Activated T-helper 2 cell treated with anti-CD3 and anti-CD28 coated beads, Interferon-gamma antibody, Interleukin-2, Interleukin-4, amounts not matched to agents 10 μg/mL and 5 μg/mL and 100 μg/mL, durations not matched to agents 14 hours and 24 hours and 36 hours (primary cell): Measurements from ENCODE around the gene DNAAF1. TPM values are rescaled to one million over a fixed set of nuclear protein-coding genes. Genes with fewer than 3 reads are reported as not detected.

Source experiments
- DNase-seq: peaks from one replicate; pipeline ENCODE4 v3.0.0; 2021; ENCODE audit warnings: low spot score
- H3K27ac Mint-ChIP-seq: one replicate; pipeline ENCODE4 v1.8.0; 2021; ENCODE audit warnings: mixed read lengths
- H3K27me3 Mint-ChIP-seq: one replicate; pipeline ENCODE4 v1.8.0; 2021; ENCODE audit warnings: low read depth, mixed read lengths
- H3K36me3 Mint-ChIP-seq: one replicate; pipeline ENCODE4 v1.8.0; 2021; ENCODE audit warnings: low read depth, mixed read lengths
- H3K4me1 Mint-ChIP-seq: one replicate; pipeline ENCODE4 v1.8.0; 2021; ENCODE audit warnings: low read depth, mixed read lengths
- H3K4me3 Mint-ChIP-seq: one replicate; pipeline ENCODE4 v1.8.0; 2021; ENCODE audit warnings: low read depth, mild to moderate bottlenecking, moderate library complexity, mixed read lengths
- H3K9me3 Mint-ChIP-seq: one replicate; pipeline ENCODE4 v1.8.0; 2021; ENCODE audit warnings: mixed read lengths
- intact Hi-C: fragments of 100-400 bp; cut with micrococcal nuclease; formaldehyde crosslinking; loops from one replicate; pipeline ENCODE4 v1.15.1; 2023
- total RNA-seq: library from RNA; stranded (reverse); gene quantifications from 2 replicates; pipeline ENCODE4 v1.2.3, GENCODE V29; 2022

The DNAAF1 gene
- total RNA-seq, 1 donor from 2014 or later, result 0.09 TPM

DNA sequence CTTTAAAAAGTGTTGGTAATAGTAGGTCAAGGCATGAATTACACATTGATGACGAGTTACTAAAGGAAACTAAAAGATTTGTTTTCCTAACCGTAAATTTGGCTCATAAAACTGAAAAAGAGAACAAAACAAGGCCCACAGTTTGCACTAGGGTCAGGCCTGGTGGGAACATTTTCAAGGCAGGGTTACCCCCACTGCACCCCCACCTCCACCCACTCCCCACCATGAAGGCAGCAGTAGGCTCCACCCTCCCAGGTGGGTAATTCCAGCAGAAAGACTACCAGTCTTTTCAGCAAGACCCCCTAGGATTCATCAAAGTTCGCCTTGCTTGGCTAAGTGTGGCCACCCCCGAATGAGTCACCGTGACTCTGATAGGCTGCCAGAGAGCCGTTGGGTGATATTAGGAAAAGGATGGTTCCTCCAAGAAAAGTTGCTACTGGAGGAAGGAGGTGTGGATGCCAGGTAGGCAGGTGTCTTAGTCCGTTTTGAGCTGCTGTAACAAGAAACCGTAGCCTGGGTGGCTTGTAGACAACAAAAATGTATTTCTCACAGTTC is 8.6 kb downstream of the DNAAF1 start:
- peaks cover 4% of the 10 kb centered on the region for H3K4me1 Mint-ChIP-seq
- intact Hi-C loops, result no loop called here
- H3K4me3 Mint-ChIP-seq, result no peak overlapping the region
- no peaks in the 10 kb centered on the region for H3K9me3 Mint-ChIP-seq
- no peak overlapping the region for H3K27ac Mint-ChIP-seq
- H3K36me3 Mint-ChIP-seq, result no peaks in the 10 kb centered on the region
- no peak for DNase-seq
- peaks cover 39% of the 10 kb centered on the region for H3K27me3 Mint-ChIP-seq

DNA sequence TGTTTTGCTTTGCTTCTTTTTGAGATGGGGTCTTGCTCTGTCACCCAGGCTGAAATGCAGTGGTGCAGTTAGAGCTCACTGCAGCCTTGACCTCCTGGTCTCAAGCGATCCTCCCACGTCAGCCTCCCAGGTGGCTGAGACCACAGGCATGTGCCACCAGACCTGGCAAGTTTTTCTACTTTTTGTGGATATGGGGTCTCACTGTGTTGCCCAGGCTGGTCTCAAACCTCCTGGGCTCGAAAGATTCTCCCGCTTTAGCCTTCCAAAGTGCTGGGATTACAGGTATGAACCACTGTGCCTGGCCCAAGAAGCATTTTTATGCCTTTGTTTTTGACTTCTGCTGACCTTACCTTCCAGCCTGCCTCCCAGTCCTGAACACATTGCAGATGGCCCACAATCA is 10.1 kb downstream of the DNAAF1 start:
- H3K4me3 Mint-ChIP-seq, result no peak overlapping the region
- no peaks in the 10 kb centered on the region for H3K36me3 Mint-ChIP-seq
- H3K27ac Mint-ChIP-seq, result no peak overlapping the region
- H3K9me3 Mint-ChIP-seq, result no peaks in the 10 kb centered on the region
- intact Hi-C loops, result no loop called here
- peaks cover 3% of the 10 kb centered on the region for H3K4me1 Mint-ChIP-seq
- H3K27me3 Mint-ChIP-seq, result peaks cover 44% of the 10 kb centered on the region
- DNase-seq, result no peak

DNA sequence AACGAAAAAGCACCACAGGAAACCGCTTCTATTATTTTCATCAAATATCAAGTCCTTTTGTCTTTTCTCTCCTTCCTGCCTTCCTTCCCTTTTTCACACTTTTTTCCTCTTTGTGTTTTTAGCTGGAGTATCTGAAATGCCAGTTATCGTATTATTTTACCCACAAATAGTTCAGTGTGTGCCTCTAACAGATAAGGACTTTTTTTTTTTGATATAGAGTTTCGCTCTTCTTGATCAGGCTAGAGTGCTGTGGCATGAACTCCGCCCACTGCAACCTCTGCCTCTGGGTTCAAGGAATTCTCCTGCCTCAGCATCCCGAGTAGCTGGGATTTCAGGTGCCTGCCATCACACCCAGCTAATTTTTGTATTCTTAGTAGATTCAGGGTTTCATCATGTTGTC is 10.7 kb downstream of the DNAAF1 start:
- DNase-seq, result no peak
- H3K4me1 Mint-ChIP-seq, result peaks cover 3% of the 10 kb centered on the region
- no peak overlapping the region for H3K27ac Mint-ChIP-seq
- H3K27me3 Mint-ChIP-seq, result peaks cover 44% of the 10 kb centered on the region
- no peak overlapping the region for H3K4me3 Mint-ChIP-seq
- no peaks in the 10 kb centered on the region for H3K9me3 Mint-ChIP-seq
- H3K36me3 Mint-ChIP-seq, result no peaks in the 10 kb centered on the region
- intact Hi-C loops, result no loop called here

DNA sequence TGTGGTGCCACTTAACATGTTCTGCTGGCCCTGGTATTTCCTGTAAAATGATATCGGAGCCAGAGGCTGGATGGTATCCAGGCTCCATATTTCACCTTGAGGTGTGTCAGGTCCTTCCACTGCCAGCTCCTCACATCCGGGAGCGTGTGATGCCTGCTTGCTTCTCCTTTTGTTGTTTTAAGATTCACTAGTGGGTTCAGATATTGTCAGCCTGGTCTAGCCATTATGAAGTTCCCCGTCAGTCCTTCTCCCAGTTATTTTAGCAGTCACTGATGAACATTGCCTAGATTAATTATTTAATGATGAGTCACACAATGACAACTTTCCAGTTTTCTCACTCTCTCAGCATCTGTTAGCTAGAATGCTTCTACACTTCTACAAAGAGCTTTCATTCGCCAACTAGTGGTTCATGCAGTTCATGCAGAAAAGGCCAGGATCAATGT is 11.3 kb downstream of the DNAAF1 start:
- intact Hi-C loops, result no loop called here
- H3K36me3 Mint-ChIP-seq, result no peaks in the 10 kb centered on the region
- H3K9me3 Mint-ChIP-seq, result no peaks in the 10 kb centered on the region
- no peak for DNase-seq
- H3K4me3 Mint-ChIP-seq, result no peak overlapping the region
- H3K4me1 Mint-ChIP-seq, result peaks cover 3% of the 10 kb centered on the region
- peaks cover 40% of the 10 kb centered on the region for H3K27me3 Mint-ChIP-seq
- no peak overlapping the region for H3K27ac Mint-ChIP-seq

DNA sequence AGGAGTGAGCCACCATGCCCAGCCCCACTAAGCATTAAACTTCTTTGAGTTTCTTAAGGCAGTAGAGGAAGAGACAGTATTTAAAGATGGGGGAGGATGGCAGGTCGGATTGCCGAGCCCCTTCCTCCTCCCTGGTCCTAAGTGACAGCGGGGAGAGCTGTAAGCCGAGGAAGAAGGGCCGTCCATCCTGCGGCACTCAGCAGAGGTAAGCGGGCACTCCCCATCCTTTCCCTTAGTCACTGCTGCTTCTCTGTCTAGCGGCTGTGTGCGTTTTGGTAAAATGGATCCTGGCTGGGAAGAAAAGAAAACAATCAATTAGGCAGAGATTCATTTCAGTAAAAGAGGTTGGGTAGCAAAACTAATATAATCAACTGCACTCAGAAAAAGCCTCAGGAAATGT is 13.9 kb downstream of the DNAAF1 start:
- H3K36me3 Mint-ChIP-seq, result no peaks in the 10 kb centered on the region
- intact Hi-C loops, result no loop called here
- no peaks in the 10 kb centered on the region for H3K9me3 Mint-ChIP-seq
- DNase-seq, result no peak
- no peak overlapping the region for H3K27ac Mint-ChIP-seq
- peaks cover 51% of the 10 kb centered on the region for H3K27me3 Mint-ChIP-seq
- H3K4me1 Mint-ChIP-seq, result peaks cover 3% of the 10 kb centered on the region
- H3K4me3 Mint-ChIP-seq, result no peak overlapping the region

DNA sequence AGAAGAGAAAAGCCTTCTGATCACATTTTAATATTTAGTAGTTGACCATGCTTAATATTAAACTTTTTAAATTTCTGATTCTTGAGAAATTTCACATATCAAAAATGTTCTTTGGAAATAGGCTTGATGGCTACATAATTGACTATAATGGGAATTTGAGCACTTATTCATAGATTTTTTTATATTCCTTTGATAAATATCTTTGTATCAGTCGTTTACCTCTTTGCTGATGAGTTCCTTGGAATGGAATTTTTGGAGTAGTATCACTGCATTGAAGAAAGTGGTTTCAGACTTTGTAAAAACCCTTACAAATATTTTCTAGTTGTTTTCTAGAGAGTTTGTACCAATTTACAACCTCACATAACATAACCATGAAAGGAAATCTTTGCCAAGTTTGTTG is 14.7 kb downstream of the DNAAF1 start:
- Mint-ChIP-seq H3K27ac (no peak overlapping the region), H3K27me3 (peaks cover 57% of the 10 kb centered on the region), H3K9me3 (no peaks in the 10 kb centered on the region), H3K36me3 (no peaks in the 10 kb centered on the region), H3K4me3 (no peak overlapping the region), H3K4me1 (peaks cover 3% of the 10 kb centered on the region)
- intact Hi-C loops, result no loop called here
- DNase-seq, result no peak

DNA sequence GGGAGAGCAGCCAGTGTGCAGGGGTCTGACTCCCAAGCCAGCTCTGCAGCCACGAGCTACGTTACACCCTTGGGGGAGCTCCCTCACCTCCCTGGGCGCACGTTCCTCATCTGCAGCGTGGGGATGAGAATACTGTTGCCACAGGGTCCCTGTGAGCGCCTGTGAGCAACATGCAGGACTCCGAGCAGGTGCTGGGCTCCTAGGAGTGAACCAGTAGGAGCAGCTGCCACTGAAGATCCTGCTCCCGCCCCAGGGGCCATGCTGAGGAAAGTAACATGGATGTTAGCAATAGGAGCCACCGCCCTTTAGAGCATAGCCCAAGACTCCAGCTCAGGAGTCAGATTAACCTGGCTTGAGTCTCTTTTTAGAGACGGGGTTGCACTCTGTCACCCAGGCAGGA is 15.9 kb downstream of the DNAAF1 start:
- no peak overlapping the region for H3K27ac Mint-ChIP-seq
- intact Hi-C loops, result no loop called here
- H3K4me1 Mint-ChIP-seq, result peaks cover 3% of the 10 kb centered on the region
- peaks cover 56% of the 10 kb centered on the region for H3K27me3 Mint-ChIP-seq
- no peak overlapping the region for H3K4me3 Mint-ChIP-seq
- no peaks in the 10 kb centered on the region for H3K9me3 Mint-ChIP-seq
- H3K36me3 Mint-ChIP-seq, result no peaks in the 10 kb centered on the region
- no peak for DNase-seq

DNA sequence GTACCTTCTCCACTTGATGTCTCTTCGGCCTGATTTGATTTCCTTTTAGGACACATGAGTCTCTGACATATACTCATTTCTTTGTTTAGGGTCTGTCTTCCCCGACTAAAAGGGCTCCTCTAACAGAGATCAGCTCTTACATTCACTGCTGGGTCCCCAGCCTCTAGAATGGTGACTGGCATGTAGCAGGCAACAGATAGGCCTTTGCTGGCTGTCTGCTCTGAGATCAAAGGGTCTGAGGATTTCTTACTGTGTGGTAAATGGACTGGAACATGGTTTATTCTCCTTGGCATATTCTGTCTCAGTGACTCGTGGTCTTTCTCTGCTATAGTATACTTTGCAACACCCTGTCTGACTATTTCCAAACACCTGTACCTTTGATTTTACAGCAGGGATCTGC is 16.7 kb downstream of the DNAAF1 start:
- Mint-ChIP-seq H3K4me3 (no peak overlapping the region), H3K27me3 (peaks cover 54% of the 10 kb centered on the region), H3K9me3 (no peaks in the 10 kb centered on the region), H3K27ac (no peak overlapping the region), H3K4me1 (no peaks in the 10 kb centered on the region), H3K36me3 (no peaks in the 10 kb centered on the region)
- no peak for DNase-seq
- intact Hi-C loops, result no loop called here

DNA sequence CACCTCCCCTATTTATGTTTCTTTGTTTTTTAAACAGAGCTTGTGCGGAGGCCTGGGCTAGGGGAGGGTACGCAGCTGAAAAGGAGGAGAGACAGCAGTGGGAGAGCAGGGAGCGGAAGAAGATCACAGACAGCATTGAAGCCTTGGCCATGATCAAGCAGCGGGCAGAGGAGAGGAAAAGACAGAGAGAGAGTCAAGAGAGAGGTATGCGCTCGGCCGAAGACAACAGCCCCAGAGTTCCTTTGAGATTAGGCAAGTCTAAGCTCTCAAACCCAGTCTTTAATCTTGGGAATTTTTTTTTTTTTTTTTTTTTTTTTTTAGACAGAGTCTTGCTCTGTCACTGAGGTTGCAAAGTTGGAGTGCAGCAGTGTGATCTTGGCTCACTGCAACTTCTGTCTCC is 20.6 kb downstream of the DNAAF1 start:
- no peaks in the 10 kb centered on the region for H3K9me3 Mint-ChIP-seq
- H3K27me3 Mint-ChIP-seq, result peaks cover 39% of the 10 kb centered on the region
- H3K27ac Mint-ChIP-seq, result no peak overlapping the region
- H3K4me1 Mint-ChIP-seq, result no peaks in the 10 kb centered on the region
- H3K36me3 Mint-ChIP-seq, result no peaks in the 10 kb centered on the region
- no peak for DNase-seq
- intact Hi-C loops, result no loop called here
- H3K4me3 Mint-ChIP-seq, result no peak overlapping the region

DNA sequence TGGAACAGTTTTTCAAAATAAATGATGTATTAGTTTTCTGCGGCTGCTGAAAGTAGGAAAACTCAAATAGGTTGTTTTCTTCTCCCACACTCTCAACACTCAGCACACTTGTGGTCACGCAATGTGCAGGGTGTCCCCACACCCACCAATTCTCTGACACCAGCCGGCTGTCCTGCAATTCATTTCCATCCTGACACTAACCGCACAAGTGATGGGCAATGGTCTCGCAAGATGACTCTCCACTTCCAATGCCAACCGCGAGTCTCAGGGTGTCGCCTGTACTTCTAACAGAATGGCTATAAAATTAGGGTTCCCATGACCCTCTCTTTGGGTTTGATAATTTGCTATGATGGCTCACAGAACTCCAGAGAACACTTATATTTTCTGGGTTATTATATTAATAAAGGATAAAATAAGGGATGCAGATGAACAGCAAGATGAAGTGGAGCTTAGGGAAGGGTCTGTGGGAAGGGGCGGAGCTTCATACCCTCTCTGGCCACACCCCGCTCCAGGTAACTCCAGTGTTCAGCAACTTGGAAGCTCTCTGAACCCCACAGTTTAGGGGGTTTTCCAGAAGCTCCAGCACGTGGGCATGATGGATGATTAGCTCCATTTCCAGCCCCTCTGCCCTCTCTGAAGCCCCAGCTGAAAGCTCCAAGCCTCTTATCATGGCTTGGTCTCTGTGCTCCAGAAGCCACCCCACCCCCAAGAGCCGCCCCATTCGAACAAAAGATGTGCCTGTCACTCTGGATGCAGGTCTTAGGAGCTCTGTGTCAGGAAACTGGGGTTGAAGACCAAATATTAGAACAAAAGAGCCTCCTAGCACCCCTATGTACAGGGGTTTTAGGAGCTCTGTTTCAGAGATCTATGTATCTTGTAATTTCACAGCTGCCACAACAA is 21.9 kb downstream of the DNAAF1 start:
- Mint-ChIP-seq H3K36me3 (no peaks in the 10 kb centered on the region), H3K9me3 (no peaks in the 10 kb centered on the region), H3K27me3 (peaks cover 34% of the 10 kb centered on the region), H3K4me3 (no peak overlapping the region), H3K4me1 (no peaks in the 10 kb centered on the region), H3K27ac (no peak overlapping the region)
- intact Hi-C loops, result no loop called here
- DNase-seq, result no peak

DNA sequence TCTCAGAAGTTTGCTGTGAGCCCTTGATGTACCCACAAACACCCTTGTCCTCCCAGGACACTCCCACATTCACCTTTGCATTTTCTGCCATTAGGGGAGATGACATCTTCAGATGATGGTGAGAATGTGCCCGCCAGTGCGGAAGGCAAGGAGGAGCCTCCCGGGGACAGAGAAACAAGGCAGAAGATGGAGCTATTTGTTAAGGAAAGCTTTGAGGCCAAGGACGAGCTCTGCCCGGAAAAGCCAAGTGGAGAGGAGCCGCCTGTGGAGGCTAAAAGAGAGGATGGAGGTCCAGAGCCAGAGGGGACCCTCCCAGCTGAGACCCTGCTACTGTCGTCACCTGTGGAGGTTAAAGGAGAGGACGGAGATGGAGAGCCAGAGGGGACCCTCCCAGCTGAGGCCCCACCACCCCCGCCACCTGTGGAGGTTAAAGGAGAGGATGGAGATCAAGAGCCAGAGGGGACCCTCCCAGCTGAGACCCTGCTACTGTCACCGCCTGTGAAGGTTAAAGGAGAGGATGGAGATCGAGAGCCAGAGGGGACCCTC is 24.7 kb downstream of the DNAAF1 start:
- no peak overlapping the region for H3K27ac Mint-ChIP-seq
- peaks cover 21% of the 10 kb centered on the region for H3K27me3 Mint-ChIP-seq
- H3K4me3 Mint-ChIP-seq, result no peak overlapping the region
- H3K36me3 Mint-ChIP-seq, result no peaks in the 10 kb centered on the region
- H3K9me3 Mint-ChIP-seq, result no peaks in the 10 kb centered on the region
- intact Hi-C loops, result no loop called here
- no peaks in the 10 kb centered on the region for H3K4me1 Mint-ChIP-seq
- DNase-seq, result no peak

DNA sequence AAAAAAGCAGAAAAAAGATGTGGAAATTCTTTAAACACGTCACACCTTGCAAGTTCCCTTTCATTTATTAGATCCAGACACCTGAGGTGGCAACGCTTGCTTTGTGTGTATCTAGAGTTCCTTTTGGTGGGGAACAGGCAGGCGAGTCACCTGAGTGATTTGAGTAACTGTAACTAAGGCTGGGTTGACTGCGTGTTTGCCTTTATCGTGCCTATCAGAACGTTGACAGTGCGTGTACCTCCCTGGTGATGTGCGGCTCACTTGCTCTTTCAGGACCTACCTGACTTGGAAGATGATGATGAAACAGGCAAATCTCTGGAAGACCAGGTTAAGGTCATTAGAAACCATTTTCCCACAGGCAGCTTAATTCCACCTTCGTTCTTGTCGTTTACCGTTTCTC is 29.3 kb downstream of the DNAAF1 start:
- Mint-ChIP-seq H3K27ac (no peak overlapping the region), H3K4me1 (peaks cover 12% of the 10 kb centered on the region), H3K4me3 (no peak overlapping the region), H3K27me3 (peaks cover 13% of the 10 kb centered on the region), H3K9me3 (no peaks in the 10 kb centered on the region), H3K36me3 (peaks cover 9% of the 10 kb centered on the region)
- DNase-seq, result no peak
- intact Hi-C loops, result no loop called here

DNA sequence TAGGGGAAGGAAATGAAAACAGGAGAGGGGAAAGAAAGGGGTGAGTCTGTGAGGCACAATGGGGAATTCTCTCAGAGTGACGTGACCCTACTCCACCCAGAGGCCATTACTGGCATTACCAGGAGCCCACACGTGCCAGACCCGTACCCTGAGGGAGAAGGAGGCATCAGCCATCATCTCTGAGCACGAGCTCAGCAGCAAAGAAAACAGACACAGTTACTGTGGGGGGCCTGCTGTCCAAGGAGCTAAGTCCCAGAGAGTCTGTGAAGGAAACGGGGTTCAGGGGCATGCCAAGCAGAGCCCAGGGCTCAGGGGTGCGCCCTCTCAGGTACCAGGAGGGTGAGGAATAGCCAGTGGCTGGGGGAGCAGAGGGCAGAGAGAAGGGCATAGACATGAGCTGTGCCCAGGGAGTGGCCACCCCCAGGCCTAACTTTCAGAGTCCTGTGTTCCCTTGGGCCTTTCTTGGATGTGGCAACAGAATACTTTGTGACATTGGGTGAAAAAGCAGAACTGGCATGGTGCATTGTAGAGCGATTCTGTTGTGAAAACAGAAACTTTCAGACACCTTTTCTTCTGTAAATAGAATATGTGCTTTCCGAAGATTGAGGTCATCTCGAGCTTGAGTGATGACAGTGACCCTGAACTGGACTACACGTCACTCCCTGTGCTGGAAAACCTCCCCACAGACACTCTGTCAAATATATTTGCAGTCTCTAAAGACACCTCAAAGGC is 30.4 kb downstream of the DNAAF1 start:
- H3K9me3 Mint-ChIP-seq, result no peaks in the 10 kb centered on the region
- peaks cover 12% of the 10 kb centered on the region for H3K4me1 Mint-ChIP-seq
- peaks cover 7% of the 10 kb centered on the region for H3K27me3 Mint-ChIP-seq
- intact Hi-C loops, result loop anchor here (1.0 kb wide), 1 partner anchor 88 kb away; no protein-coding TSS in a partner anchor
- no peak overlapping the region for H3K27ac Mint-ChIP-seq
- no peak overlapping the region for H3K4me3 Mint-ChIP-seq
- H3K36me3 Mint-ChIP-seq, result peaks cover 9% of the 10 kb centered on the region
- no peak for DNase-seq
